Right hindlimb (tissue), 1 donor: Measurements from ENCODE around the gene FAM53A.
A peak's percentile ranks its signal among the peaks of the same experiment; 100 is the strongest.

Experiments used
- DNase-seq: peaks from one replicate; pipeline ENCODE4 v3.0.0-alpha.2; 2018

Gene FAM53A

DNA sequence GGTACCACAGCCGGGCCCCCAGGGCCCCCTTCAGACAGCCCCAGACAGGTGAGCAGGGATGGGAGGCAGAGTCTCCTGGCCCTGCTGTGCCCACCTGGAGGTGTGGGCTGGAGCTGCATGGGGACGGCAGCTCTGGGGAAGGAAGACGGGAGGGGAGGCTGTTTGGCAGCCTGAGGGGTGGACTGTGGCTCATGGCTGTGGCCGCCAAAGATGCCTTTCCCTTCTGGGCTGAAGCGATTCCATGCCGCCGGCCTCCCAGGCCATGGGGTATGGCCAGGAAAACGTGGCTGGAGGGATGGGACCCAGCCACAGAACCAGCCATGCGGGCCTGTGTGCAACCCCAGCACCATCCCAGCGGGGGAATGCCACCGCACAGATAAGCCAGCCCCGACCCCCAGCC is 65.7 kb downstream of the FAM53A start:
- DNase-seq, result no peak

DNA sequence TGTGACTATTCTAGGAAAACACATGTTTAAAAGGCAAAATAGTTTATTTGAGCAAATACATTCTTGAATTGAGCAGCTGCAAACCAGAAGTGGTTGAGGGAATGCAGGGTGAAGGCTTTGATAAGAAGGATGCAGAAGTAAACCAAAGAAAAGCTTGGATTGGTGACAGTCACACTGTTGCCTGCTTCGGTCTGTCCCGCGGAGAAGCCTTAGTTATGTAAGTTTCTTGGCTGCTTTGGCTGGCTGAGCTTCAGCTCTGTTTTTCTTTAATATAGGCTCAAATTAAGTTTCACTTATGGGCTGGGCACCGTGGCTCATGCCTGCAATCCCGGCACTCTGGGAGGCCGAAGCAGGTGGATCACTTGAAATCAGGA is 67.6 kb downstream of the FAM53A start:
- DNase-seq, result no peak

DNA sequence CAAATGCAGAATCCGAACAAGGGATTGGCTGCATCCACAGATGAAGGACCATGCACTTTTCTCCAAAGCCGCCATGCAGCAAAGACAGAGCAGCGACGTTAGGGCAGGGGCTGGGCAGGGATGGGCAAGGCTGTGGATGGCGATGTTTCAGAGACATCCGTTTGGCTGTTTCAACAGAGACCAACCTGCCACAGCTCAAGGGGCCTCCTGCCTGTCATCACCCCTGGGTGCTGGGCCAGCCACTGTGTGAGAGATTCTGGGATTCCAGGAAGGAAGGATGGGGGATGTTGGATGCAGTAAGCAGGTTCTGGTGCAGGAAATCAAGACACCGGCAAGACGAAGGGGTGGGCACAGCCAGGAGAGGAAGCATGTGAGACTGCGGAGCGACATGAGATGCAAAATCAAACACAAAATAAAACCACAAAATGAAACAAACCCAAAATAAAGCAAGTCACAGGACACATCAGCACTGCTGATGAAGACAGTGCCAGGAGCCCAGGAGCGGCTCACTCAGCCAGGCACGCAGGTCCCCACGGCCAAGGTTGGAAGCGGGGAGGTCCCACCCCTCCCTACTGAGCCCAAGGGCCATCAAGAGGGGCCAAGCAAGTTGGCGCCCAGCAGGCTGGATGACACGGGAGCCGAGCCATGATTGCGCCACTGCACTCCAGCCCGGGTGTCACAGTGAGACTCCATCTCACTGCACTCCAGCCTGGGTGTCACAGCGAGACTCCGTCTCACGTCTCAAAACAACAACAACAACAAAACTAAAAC is 68.1 kb downstream of the FAM53A start:
- no peak for DNase-seq

DNA sequence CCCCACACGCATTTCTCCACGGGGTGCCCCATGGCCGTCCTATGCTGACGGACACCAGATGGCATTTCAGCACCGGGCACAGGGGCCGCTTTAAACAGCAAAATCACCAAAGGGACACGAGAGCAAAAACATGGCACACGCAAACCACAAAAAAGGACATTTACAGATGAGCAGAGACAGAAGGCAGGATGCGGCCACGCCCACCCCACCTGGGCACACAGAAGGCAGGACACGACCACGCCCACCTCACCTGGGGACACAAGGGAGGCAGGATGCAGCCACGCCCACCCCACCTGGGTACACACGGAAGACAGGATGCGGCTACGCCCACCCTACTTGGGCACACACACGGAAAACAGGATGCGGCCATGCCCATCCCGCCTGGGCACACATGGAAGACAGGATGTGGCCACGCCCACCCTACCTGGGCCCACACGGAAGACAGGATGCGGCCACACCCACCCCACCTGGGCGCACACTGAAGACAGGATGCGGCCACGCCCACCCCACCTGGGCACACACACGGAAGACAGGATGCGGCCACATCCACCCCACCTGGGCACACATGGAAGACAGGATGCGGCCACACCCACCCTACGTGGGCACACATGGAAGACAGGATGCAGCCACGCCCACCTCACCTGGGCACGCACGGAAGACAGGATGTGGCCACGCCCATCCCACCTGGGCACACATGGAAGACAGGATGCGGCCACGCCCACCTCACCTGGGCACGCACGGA is 69.1 kb downstream of the FAM53A start:
- no peak for DNase-seq

DNA sequence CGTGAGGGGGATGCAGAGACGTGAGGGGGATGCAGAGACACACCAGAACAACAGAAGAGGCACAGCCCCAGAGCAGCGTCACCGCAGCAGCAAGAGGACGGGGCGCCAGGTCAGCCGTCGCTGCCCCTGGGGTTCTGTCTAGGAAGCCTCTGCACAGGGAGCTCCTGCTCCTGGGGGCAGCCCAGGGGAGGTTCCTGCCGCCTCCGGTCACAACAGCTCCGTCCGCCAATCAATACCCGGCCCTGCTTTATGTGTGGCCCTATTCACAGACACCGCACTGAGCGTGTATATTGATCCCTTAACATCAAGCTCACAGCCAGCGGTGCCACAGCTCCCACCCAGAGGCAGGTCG is 69.6 kb downstream of the FAM53A start:
- no peak for DNase-seq

DNA sequence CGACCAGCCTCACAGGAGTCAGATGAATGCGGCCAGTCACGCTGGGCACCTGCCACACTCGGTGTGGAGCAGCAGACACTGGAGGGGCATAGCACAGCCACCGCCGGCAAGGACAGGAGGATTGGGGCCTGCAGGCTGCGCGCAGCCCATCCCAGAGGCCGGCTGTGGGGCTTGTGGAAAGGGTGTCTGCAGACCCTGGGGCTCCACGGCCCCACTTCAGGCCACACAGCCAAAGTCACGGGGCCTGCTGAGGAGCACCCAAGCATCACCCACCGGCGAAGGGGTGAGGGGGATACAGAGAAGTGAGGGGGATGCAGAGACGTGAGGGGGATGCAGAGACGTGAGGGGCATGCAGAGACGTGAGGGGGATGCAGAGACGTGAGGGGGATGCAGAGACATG is 70.1 kb downstream of the FAM53A start:
- no peak for DNase-seq

DNA sequence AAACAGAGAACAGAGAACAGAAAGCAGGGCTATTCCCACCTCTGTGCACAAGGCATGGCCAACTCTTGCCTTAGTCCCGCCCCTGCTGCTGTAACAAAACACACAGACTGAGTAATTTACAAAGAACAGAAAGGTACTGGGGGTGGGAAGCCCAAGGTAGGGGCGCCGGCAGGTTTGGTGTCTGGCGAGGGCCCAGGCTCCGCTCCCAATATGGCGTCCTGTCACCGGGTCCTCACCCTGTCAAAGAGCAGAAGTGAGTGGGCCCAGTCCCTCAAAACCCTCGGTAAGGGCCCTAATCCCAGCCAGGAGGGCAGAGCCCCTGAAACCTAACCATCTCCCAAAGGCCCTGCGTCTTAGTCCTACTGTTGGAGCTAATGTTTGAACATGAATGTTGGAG is 71.0 kb downstream of the FAM53A start:
- no peak for DNase-seq

DNA sequence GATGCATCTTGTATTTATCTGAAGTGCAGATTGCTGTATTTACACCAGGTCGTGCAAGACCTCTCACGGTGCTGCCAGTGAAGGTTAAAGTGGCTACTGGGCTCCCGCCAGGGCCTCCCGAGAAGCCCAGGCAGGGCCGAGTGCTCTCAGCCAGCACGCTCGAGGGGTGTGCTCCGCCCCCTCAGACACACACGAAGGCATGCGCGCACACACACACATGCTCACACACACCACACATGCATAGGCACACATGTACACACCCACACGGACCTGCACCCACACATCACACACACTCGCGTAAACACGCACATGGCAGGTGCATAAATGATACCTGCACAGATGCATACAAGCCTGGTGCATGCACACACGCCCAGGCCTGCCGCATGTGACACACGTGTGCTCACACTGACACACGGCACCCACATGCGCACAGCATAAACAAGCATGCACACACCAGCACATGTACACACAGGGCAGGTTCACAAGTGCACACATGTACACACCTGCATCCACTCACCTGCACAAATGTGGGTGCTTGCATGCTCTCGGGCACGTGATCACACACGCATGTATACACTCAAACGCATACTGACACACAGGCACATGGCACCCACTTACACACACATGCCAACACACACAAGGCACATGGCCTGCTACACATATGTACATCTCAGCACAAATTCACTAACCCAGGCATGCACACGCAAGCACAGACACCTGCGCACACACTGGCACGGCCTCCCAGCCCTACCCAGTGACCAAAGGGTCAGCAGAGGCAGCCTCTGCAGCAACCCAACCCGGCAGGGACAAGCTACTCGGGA is 71.6 kb downstream of the FAM53A start:
- DNase-seq, result no peak

DNA sequence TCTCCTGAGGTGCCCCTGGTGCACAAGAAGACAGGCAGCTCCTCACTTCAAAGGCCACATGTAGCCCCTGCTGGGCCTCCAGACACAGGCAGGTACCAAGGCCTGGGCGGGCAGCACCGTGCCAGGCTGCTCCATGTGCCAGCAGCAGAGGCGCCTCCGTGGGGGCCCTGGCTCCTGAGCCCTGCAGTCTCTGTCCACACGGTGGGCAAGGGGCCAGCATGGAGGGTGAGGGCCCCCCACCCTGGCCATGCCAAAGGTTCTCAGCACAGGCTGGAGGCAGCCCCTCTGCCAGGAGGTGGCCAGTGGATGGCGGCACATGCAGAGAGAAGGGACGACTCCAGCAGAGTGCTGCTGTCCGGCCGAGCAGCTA is 72.6 kb downstream of the FAM53A start:
- DNase-seq, result peak; percentile 15

DNA sequence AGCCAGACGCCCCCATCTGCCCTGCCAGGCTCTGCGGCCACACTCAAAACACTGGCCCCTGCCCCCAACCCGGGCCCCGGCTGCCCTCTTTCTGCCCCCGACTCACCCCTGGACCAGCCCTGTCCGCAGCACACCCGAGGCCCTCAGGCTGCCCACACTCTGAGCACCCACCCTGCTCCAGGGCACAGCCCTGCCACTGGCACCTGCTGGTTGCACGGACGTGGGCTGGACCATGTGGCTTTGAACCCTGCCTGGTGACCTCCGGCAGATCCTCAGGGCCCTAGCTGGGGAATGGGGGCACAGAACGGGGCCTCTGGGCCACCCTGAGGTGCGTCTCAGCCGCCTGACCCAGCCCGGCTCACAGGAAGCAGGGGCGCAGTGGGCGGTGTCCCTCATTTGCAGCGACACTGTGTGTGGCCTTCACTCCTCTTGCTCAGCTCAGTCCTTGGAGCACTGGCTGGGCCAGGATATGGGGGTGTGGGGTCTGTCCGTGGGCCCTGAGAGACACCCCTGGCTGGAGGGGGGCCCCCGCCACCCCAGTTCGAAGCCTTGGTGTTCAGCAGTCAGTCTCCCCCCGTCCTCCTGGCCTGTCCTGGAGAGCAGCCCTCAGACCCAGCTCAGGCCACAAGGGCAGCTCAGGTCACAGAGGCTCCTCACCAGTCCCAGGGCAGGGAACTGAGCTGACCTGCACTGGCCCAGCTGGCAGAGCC is 73.2 kb downstream of the FAM53A start:
- DNase-seq, result peak; percentile 4

DNA sequence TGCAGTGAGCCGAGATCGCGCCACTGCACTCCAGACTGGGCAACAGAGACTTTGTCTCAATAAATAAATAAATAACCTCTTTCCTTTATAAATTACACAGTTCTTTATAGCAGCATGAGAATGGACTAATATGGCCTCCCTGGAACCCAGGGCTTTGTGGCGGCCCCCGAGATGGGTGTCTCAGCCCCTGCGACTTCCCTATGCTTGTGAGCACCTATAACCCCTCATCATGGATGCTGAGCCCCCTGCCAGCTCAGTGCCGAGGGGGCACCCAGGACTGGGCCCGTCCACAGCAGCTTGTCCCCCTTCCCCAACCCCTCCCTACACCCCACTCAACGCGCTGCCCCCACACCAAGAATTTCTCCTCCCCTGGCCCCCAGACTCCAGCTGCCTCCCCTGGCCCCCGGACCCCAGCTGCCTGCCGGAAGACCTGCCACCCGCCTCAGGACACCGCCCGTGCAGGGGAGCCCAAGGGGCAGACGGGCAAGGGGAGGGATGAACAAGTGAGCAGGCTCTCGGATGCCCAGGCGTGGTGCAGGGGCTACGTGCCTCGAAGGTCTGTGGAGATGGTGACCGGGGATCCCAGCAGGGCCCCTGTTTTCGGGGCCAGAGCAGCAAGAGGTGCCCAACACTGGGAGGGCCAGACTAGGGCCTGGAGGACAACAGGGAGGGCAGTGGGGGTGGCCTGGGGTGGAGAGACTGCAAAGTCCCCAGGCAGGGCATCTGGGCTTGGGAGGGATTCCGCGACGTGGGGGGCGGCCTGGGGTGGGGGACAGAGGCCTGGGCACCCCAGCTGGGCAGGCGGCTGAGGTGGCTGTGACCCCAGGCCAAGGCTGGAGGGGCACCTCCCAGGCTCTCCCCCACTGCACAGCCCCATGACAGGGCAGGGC is 74.0 kb downstream of the FAM53A start:
- DNase-seq, result peak; percentile 9

DNA sequence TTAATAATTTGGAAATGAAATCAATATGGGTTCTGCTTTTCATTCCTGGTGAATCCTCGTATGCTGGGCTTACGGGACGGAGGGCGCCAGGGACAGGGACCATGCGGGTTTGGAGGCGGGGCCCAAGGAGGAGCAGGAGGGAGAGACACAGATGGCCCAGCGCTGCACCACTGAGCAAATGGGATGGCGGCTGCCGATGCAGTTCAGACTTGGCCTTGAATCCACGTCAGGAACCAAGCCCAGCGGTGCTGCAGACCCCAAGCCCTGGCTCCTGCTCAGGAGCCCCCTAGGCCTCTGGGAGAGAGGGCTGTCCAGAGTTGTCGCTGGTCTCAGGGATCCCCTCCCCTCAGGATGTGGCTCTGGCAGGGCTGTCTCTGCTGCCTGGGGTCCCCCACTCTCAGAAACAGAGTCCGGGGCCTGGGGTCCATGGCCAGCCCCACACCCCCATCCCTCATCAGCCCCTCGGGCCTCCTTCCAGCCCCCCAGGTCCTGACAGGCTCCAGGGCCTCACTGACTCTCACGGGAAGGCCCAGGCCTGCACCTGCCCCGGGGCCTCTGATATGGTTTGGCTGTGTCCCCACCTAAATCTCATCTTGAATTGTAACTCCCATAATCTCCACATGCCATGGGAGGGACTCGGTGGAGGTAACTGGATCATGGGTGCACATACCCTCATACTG is 75.2 kb downstream of the FAM53A start:
- peak; percentile 17 for DNase-seq

DNA sequence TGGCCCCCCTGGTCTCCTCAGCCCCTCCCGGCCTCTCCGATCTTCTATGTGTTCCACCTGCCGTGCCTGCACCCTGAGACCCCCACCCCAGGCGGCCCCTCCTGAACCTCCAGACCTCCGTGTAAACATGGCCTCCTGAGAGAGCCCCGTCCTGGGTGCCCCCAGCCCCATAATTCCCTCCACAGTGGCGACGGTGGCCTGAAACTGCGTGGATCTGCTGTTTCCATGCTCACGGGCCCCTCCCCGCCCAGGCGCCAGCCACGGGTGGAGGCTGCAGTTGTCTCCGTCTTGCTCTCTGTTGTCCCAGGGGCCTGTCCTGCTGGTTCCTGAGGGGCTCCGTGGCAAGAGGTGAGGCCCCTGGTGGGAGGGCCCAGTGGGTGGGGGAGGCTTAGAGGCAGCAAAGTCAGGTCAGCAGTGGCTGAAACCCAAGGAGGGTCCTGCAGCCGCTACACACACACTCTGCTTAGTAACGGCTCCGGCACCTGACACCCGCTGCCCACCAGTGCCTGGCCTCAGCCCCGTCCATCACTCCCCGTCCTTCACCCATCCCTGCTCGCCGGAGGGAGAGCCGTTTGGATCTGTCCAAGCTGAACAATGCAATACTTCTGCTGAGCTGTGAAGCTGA is 75.8 kb downstream of the FAM53A start:
- DNase-seq, result peak; percentile 10

DNA sequence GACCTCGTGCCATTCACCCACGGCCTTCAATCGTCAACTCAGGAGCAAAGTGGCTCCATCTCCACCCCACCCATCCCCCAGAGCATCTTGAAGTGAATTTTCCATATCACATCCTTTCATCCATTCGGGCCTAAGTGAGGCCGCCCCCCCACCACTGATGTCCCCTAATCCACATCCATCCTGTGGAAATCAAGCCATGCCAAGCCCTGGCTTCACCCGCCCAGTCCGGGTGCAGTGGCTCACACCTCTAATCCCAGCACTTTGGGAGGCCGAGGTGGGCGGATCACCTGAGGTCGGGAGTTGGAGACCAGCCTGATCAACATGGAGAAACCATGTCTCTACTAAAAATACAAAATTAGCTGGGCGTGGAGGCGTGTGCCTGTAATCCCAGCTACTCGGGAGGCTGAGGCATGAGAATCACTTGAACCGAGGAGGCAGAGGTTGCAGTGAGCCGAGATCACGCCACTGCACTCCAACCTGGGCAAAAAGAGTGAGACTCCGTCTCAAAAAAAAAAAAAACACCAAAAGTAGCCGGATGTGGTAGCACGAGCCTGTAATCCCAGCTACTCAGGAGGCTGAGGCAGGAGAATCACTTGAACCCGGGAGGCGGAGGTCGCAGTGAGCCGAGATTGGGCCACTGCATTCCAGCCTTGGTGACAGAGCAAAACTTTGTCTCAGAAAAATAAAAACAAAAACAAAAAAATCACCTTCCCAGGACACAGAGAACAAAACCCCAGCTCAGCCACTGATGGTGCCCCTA is 76.5 kb downstream of the FAM53A start:
- DNase-seq, result peak; percentile 13

DNA sequence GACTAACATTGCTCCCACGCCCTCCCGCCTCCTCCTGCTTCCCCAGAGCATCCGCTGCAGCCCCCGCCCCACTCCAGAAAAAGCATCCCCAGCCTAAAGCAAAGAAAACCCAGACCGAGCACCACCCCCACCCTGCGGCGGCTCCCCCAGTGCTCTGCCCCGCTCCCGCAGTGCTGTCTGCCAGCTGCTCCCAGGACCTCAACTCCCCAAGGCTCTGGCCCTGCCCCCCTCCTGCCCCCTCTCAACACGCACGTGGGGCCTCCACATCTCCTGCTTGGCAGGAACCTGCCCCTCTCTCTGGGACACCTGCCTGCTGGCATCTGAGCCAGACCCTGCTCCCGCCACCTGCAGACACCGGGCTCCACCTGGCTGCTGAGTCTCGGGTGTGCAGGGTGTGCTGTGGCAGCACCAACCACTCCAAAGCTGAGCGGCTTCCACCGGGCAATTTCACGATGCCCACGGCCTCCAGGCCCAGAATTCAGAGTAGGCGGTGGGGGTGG is 79.4 kb downstream of the FAM53A start:
- DNase-seq, result peak; percentile 16

DNA sequence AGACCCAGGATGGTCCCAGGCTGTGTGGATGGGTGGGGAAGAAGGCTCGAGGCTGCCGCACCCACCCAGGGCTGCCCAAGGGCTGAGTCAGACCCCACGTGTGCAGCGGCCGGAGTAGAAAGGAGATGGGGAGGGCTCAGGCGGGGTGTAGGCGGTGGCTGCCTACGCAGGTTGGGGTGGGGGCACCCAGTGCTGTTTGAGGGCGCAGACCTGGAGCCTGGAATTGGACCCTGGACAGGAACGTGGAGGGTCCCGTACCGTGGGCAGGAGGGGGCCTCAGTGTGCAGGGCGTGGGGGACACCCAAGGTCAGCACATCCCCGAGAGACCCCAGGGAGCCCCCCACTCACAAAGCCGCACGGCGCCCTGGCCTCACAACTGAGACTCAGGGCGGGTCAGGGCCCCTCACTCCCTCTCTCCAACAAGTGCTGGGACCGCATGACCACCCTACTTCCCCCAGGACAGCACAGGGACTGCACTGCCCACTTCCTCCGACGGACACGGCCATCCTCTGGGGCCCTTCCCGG is 79.9 kb downstream of the FAM53A start:
- DNase-seq, result no peak

DNA sequence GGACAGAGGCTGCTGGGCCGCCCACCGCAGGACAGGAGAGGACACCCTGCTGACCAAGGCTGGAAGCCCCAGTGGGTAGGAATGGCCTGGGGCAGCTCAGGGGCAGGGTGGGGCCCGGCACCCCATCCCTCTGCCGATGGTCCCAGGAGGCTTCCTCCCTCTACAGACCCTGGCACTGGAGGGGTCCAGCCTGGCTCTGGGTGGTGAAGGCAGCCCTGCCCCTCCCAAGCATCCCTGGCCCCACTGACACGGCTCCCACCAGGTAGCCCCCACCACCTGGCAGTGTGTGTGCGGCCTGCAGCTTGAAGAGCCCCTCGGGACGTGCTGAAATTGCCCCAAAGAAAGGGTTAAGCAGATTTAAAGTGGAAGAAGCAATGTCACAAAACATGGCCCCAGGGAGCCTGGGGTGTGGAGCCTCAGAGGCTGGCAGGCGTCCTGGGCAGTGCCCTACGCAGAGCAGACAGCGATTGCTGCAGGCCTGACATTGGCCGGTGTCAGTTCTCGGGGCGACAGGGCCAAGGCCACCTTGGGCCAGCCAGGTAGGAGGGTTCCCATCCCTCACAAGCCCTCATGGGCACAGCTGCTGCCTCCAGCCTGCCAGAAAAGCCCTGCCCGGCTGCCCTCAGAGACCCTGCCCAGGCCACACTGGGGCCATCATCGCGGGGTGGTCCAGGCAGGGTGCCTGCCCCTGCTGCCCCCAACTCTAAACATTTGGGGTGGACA is 80.5 kb downstream of the FAM53A start:
- no peak for DNase-seq

DNA sequence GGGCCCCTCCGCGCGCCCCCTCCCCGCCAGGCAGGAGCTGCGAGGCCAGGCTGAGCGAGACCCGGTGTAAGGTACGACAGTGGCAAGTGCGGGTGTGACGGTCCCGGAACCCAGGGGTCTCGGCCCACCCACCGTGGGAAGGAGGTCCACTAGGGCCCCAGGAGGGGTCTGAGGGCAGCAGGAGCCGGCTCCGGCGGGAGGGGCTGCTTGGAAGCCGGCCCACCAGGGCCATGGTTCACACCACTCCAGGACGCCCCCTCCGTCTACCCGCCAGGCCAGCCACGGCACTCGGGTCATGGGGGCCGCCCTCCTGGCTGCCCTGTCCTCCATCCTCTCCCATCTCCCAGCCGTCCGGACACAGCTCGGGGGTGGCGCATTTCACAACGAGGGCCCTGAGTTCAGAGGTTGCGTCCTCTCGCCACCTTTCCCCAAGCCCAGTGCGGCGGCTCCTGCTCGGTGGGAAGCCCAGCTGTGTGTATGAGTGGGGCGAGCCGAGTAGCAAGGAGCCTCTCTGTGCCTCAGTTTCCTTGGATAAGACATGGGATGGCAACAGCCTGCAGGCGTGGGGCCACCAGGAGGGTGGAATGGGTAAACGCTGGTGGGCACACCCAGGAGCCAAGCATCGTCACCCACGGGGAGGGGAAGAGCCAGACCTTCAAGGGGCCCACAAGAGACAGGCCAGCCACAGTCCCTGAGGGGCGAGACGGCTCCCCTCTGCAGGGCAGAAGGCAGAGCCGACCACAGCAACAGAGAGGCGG is 81.3 kb downstream of the FAM53A start:
- peak; percentile 12 for DNase-seq
